B cell (primary cell): Measurements from ENCODE around the gene KRI1. TPM values are rescaled to one million over a fixed set of nuclear protein-coding genes. Genes with fewer than 3 reads are reported as not detected.
A peak's percentile ranks its signal among the peaks of the same experiment; 100 is the strongest.

Experiments
- ATAC-seq: fragments of 200-7000 bp; cut with Tn5 transposase; one replicate; pipeline ENCODE4 v1.10.0; 2021; ENCODE audit warnings: low read depth, mild to moderate bottlenecking, moderate number of reproducible peaks, moderate library complexity
- CTCF ChIA-PET: fragments of 350-600 bp; sonication (Branson Sonifier 250); formaldehyde crosslinking; loops from one replicate; lab custom pipeline; 2021; ENCODE audit warnings: antibody characterized with exemption, inconsistent platforms; lab: Charles Lee
- POLR2A ChIA-PET: fragments of 350-600 bp; sonication (Branson Sonifier 250); formaldehyde crosslinking; loops from one replicate; lab custom pipeline; 2021; ENCODE audit warnings: antibody characterized with exemption; lab: Charles Lee
- DNase-seq: peaks from one replicate; pipeline ENCODE4 v3.0.0; 2013
- H2AFZ ChIP-seq: 2 replicates; pipeline ENCODE4 v1.6.1; 2012; ENCODE audit warnings: mild to moderate bottlenecking, low read depth, low read length; ENCODE audit not compliant: insufficient read depth, poor library complexity, severe bottlenecking
- H3K27ac ChIP-seq, 2 donors: 1 replicate in 1 of 2; 2 replicates in 1 of 2; pipeline ENCODE4 v1.5.1; 2012 to 2013; ENCODE audit warnings: low read length in 2 of 2, mild to moderate bottlenecking in 2 of 2, moderate library complexity in 1 of 2
- H3K27me3 ChIP-seq, 4 experiments: fragments of 200-600 bp in 1 of 4; sonication (generic) in 1 of 4; replicated peaks in 1 of 4; 1 replicate in 2 of 4; 2 replicates in 2 of 4; pipeline versions ENCODE4 v1.6.1 to v1.7.0; 2013 to 2016; ENCODE audit warnings: low read length in 3 of 4, mild to moderate bottlenecking in 2 of 4, mixed read lengths in 1 of 4, moderate library complexity in 1 of 4; ENCODE audit not compliant: insufficient read depth in 4 of 4, control insufficient read depth in 3 of 4; ENCODE audit errors: control extremely low read depth in 1 of 4
- H3K36me3 ChIP-seq, 2 experiments: replicated peaks in 1 of 2; 1 replicate in 1 of 2; 2 replicates in 1 of 2; pipeline versions ENCODE4 v1.6.1 to v1.7.1; 2013; ENCODE audit warnings: low read length in 1 of 2; ENCODE audit not compliant: insufficient read depth in 2 of 2, control insufficient read depth in 1 of 2; ENCODE audit errors: control extremely low read depth in 1 of 2, extremely low read depth in 1 of 2
- H3K4me1 ChIP-seq, 2 donors: fragments of 200-600 bp in 1 of 2; sonication (generic) in 1 of 2; 1 replicate in 1 of 2; 2 replicates in 1 of 2; pipeline versions ENCODE4 v1.5.1 to v1.6.1; 2013 to 2017; ENCODE audit warnings: low read length in 2 of 2; ENCODE audit not compliant: control insufficient read depth in 2 of 2, insufficient read depth in 2 of 2
- H3K4me2 ChIP-seq: replicated peaks from 2 replicates; pipeline ENCODE3; 2012; ENCODE audit warnings: mild to moderate bottlenecking, low read depth, low read length; ENCODE audit not compliant: poor library complexity, severe bottlenecking
- H3K4me3 ChIP-seq, 5 experiments: fragments of 200-600 bp in 1 of 5; sonication (generic) in 1 of 5; 1 replicate in 3 of 5; 2 replicates in 2 of 5; pipeline versions ENCODE4 v1.5.1 to v1.7.0; 2011 to 2016; ENCODE audit warnings: low read length in 4 of 5, mild to moderate bottlenecking in 4 of 5, low read depth in 2 of 5, control low read depth in 1 of 5, moderate library complexity in 1 of 5; ENCODE audit not compliant: insufficient read depth in 1 of 5; ENCODE audit errors: control extremely low read depth in 1 of 5, extremely low read depth in 1 of 5
- H3K79me2 ChIP-seq: fragments of 200-600 bp; sonication (generic); one replicate; pipeline ENCODE4 v1.6.0; 2016; ENCODE audit warnings: low read length; ENCODE audit not compliant: control insufficient read depth, insufficient read depth
- H3K9ac ChIP-seq: fragments of 200-600 bp; sonication (generic); 2 replicates; pipeline ENCODE4 v1.6.1; 2017; ENCODE audit warnings: mild to moderate bottlenecking, low read length, moderate library complexity
- H3K9me3 ChIP-seq, 3 donors: one replicate each; pipeline versions ENCODE4 v1.6.1 to v1.7.1; 2013; ENCODE audit warnings: low read length in 2 of 3; ENCODE audit not compliant: control insufficient read depth in 2 of 3, insufficient read depth in 1 of 3; ENCODE audit errors: control extremely low read depth in 1 of 3
- H4K20me1 ChIP-seq: 2 replicates; pipeline ENCODE4 v1.6.0; 2012; ENCODE audit warnings: mild to moderate bottlenecking, low read length; ENCODE audit not compliant: insufficient read depth, control insufficient read depth, poor library complexity, severe bottlenecking
- H3K27ac Mint-ChIP-seq: one replicate; pipeline ENCODE4 v1.8.0; 2021; ENCODE audit warnings: mixed read lengths
- H3K27me3 Mint-ChIP-seq: one replicate; pipeline ENCODE4 v1.8.0; 2021; ENCODE audit warnings: mixed read lengths
- H3K4me1 Mint-ChIP-seq: one replicate; pipeline ENCODE4 v1.8.0; 2021; ENCODE audit warnings: mixed read lengths
- H3K4me3 Mint-ChIP-seq: one replicate; pipeline ENCODE4 v1.8.0; 2021; ENCODE audit warnings: mixed read lengths
- H3K9me3 Mint-ChIP-seq: one replicate; pipeline ENCODE4 v1.8.0; 2022; ENCODE audit warnings: mixed read lengths; ENCODE audit not compliant: insufficient read depth
- EZH2 ChIP-seq: IDR thresholded peaks from 2 replicates; pipeline ENCODE4 v1.6.1; 2012; ENCODE audit warnings: borderline replicate concordance, low read depth, mild to moderate bottlenecking, moderate library complexity, low read length; ENCODE audit not compliant: insufficient read depth, poor library complexity, severe bottlenecking
- WGBS: methylation state at CpG from one replicate; pipeline ENCODE4 v1.1.5; 2013; ENCODE audit warnings: missing lambda C conversion rate; ENCODE audit not compliant: insufficient coverage; 5-methylcytosine and 5-hydroxymethylcytosine counted together
- intact Hi-C: fragments of 100-400 bp; cut with micrococcal nuclease; formaldehyde crosslinking; loops from one replicate; pipeline ENCODE4 v1.10.0; 2022
- polyA plus RNA-seq: library from polyadenylated mRNA; depleted of rRNA; stranded (reverse); fragments of >200 nt; gene quantifications from 2 replicates; pipeline ENCODE4 v1.2.3, GENCODE V29; 2012
- total RNA-seq, 2 donors: library from RNA; stranded (reverse); fragments of 120-200 nt in 1 of 2; gene quantifications; 1 replicate in 1 of 2; 2 replicates in 1 of 2; pipeline versions ENCODE4 v1.2.3 to v1.2.4, GENCODE V29; 2013 to 2022
- TF ChIP-seq, protein P1 (sequence below): fragments of 200-600 bp; IDR thresholded peaks from one replicate; pipeline ENCODE4 v1.8.0; 2022; ENCODE audit warnings: antibody characterized with exemption, mild to moderate bottlenecking

Gene KRI1
- total and polyA plus RNA-seq, 2 donors (not counting 1 experiment from before 2014, with no cell fraction given), result 46.7 to 62.8 TPM

DNA sequence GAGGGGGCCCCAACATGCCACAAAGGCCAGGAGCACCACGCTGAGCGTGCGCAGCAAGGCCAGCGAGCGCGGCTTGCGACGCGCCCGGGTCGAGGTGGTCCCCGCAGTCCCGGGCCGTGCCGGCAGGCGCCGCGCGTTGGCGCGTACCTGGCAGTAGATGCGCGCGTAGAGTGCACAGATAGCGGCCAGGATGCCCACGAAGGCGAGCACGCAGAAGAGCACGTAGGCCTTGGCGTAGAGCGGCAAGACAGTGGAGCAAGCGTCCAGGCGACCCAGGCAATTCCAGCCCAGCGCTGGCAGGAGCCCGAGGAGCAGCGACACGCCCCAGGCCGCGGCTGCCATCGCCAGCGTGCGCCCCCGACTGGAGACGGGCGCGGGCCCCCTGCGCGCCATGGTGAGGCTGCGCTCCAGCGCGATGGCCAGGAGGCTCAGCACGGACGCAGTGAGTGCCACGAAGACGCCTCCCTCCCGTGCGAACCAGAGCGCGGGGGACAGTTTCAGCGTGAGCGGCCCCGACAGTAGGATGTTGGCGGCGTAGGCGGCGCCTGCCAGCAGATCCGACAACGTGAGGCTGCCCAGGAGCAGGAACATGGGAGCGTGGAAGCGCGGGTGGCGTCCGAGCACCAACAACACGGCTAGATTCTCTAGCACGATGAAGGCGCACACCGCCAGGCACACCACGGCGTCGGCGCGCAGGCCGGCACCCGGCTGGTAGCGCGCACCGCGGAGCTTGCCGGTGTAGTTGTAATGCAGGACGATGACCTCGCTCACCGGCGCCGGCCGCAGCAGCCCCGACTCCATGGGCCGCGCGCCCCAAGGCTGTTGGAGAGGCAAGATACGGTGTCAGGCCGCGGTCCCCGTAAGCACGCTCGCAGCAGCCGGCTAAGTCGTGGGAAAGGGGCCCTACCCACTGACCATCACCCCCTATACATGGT, 51.3 kb downstream of the KRI1 start:
- peak overlapping the region; percentile 50 for H3K4me2 ChIP-seq
- no peak for TF ChIP-seq EZH2
- TF ChIP-seq, protein P1, sequence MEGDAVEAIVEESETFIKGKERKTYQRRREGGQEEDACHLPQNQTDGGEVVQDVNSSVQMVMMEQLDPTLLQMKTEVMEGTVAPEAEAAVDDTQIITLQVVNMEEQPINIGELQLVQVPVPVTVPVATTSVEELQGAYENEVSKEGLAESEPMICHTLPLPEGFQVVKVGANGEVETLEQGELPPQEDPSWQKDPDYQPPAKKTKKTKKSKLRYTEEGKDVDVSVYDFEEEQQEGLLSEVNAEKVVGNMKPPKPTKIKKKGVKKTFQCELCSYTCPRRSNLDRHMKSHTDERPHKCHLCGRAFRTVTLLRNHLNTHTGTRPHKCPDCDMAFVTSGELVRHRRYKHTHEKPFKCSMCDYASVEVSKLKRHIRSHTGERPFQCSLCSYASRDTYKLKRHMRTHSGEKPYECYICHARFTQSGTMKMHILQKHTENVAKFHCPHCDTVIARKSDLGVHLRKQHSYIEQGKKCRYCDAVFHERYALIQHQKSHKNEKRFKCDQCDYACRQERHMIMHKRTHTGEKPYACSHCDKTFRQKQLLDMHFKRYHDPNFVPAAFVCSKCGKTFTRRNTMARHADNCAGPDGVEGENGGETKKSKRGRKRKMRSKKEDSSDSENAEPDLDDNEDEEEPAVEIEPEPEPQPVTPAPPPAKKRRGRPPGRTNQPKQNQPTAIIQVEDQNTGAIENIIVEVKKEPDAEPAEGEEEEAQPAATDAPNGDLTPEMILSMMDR, result peak; percentile 18
- intact Hi-C loops, result no loop called here
- no peaks in the 10 kb centered on the region for H3K79me2 ChIP-seq
- Mint-ChIP-seq H3K27me3 (peaks cover 48% of the 10 kb centered on the region), H3K9me3 (no peaks in the 10 kb centered on the region), H3K4me1 (peaks cover 35% of the 10 kb centered on the region), H3K27ac (no peak overlapping the region), H3K4me3 (peak overlapping the region; percentile 10)
- no peak for ATAC-seq
- no peak overlapping the region for H3K27ac ChIP-seq
- H4K20me1 ChIP-seq, result no peaks in the 10 kb centered on the region
- no peak overlapping the region for H3K4me3 ChIP-seq
- H3K36me3 ChIP-seq, result no peaks in the 10 kb centered on the region
- POLR2A ChIA-PET, result no interaction called here
- H3K9ac ChIP-seq, result no peak overlapping the region
- WGBS, result 11% methylated on average over 103 of the region's 107 CpGs
- peaks cover 2 to 82% (median 47%) of the 10 kb centered on the region in 4 experiments for H3K27me3 ChIP-seq
- H3K4me1 ChIP-seq, result peaks cover 40 to 43% of the 10 kb centered on the region in 2 donors
- CTCF ChIA-PET, result no interaction called here
- peaks cover 0 to 13% (median 0%) of the 10 kb centered on the region in 3 donors for H3K9me3 ChIP-seq
- H2AFZ ChIP-seq, result peak overlapping the region; percentile 37
- peak; percentile 69 for DNase-seq

DNA sequence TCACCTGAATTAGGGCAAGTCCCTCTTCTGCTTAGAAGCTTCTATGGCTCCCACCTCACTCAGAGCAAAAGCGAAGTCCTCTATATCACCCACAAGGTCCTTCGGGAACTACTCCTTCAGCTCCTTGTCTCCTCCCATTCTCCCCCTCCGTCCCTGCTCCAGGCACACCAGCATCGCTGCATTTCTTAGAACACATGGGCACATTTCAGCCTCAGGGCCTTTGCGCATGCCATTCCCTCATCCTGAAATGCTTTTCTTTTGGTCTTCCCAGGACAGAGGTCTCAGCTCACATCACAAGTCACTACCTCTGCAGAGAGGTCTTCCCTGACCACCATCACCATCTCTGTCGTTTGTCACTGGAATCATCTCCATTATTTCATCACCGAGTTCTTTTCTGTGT, 52.6 kb downstream of the KRI1 start:
- WGBS, result 82% methylated on average over 7 of the region's 7 CpGs
- H3K9ac ChIP-seq, result no peak overlapping the region
- Mint-ChIP-seq H3K9me3 (no peaks in the 10 kb centered on the region), H3K4me1 (peaks cover 23% of the 10 kb centered on the region), H3K27ac (no peak overlapping the region), H3K4me3 (no peak overlapping the region), H3K27me3 (peaks cover 35% of the 10 kb centered on the region)
- H3K4me3 ChIP-seq, result no peak overlapping the region
- H2AFZ ChIP-seq, result no peak overlapping the region
- H3K4me2 ChIP-seq, result no peak overlapping the region
- no peaks in the 10 kb centered on the region for H3K36me3 ChIP-seq
- ATAC-seq (no peak), DNase-seq (no peak)
- ChIA-PET CTCF (interaction anchor here (1.2 to 1.7 kb wide), 3 partner anchors 28 to 187 kb away, joined by 3 to 11 read pairs (median 3); no protein-coding TSS in a partner anchor), POLR2A (no interaction called here)
- peaks cover 0 to 5% (median 0%) of the 10 kb centered on the region in 3 donors for H3K9me3 ChIP-seq
- no peaks in the 10 kb centered on the region for H3K79me2 ChIP-seq
- H4K20me1 ChIP-seq, result no peaks in the 10 kb centered on the region
- no peak for TF ChIP-seq EZH2
- TF ChIP-seq, protein P1, result no peak
- intact Hi-C loops, result no loop called here
- H3K27me3 ChIP-seq, result peaks cover 2 to 70% (median 38%) of the 10 kb centered on the region in 4 experiments
- peaks cover 27 to 32% of the 10 kb centered on the region in 2 donors for H3K4me1 ChIP-seq
- H3K27ac ChIP-seq, result no peak overlapping the region
